Measurements from ENCODE around the gene PKD1L1.

Gene PKD1L1

GRCh38 chr7:47867286-47867685, 81.0 kb downstream of the PKD1L1 start:
- no peak for DNase-seq (ENCODE audit: low spot score)

GRCh38 chr7:47866120-47866519, 82.1 kb downstream of the PKD1L1 start:
- DNase-seq (ENCODE audit: low spot score), result no peak

DNA sequence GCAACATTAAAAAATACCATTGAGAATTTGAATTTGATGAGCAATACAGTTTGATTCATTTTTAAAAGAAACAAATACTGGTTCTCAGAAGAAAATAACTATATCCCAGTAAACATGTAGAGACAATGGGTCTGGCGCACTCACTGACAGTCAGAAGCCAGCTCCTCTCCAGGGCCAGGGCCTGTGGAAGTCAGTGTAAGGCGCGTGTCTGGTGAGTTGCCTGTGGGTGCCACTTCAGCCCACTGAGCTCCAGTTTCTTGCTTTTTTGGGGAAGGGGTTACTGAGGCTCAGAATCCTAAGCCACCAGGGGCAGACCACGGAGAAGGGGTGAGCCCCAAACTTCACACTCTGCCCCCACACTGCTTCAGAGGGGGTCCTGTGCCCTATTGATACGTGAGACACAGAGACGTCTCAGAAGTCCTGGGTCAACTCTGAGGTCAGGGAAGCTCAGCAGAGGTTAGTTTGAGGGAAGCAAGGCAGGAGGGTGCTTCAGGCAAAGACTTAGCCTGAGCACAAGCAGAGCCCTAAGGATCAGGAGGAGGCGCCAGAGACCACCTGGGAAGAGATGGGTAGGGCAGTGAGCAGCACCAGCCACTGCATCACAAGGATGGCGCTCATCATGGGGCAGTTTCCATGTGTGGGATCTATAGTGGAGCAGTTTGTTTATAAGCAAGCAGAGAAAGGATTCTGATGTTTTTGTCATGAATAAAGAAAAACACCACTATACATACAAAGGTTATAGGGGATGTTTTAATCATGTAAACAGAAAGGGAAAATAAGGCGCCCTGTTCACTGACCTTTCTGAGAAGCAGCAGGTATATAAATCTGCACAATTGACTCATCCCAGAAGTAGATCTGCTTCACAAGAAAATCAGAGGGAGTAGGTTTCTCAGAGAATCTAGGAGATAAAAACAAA, 95.7 kb downstream of the PKD1L1 start:
- DNase-seq (ENCODE audit: low spot score), result no peak

GRCh38 chr7:47847207-47847606, 101.1 kb downstream of the PKD1L1 start:
- DNase-seq (ENCODE audit: low spot score), result no peak

- DNase-seq (ENCODE audit: low spot score), result peak; percentile 55
These were observed 102.0 kb downstream of the PKD1L1 start for GRCh38 chr7:47846138-47846836.

GRCh38 chr7:47844311-47844710, 104.0 kb downstream of the PKD1L1 start:
- DNase-seq (ENCODE audit: low spot score), result no peak

GRCh38 chr7:47843291-47843690, 105.0 kb downstream of the PKD1L1 start:
- no peak for DNase-seq (ENCODE audit: low spot score)

- DNase-seq (ENCODE audit: low spot score), result no peak
These were observed 108.9 kb downstream of the PKD1L1 start for GRCh38 chr7:47839381-47839780.

DNA sequence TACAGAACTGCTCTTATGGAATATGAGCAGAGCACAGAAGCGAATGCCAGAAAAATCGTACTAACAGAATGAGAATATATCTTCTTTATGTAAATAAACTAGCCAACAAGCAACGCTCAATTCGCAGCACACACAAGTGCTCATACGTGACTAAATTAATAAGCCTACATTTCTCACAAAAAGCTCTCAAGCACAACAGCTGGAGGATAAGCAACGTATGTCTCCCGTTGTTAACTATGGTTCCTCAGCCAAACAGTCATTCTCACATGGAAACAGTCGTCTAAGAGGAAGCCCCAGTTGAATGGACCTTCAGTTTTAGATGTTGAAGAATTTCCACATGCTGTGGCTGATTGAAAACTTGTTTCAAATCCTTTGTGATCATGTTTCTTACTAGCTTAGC, 110.4 kb downstream of the PKD1L1 start:
- no peak for DNase-seq (ENCODE audit: low spot score)

DNA sequence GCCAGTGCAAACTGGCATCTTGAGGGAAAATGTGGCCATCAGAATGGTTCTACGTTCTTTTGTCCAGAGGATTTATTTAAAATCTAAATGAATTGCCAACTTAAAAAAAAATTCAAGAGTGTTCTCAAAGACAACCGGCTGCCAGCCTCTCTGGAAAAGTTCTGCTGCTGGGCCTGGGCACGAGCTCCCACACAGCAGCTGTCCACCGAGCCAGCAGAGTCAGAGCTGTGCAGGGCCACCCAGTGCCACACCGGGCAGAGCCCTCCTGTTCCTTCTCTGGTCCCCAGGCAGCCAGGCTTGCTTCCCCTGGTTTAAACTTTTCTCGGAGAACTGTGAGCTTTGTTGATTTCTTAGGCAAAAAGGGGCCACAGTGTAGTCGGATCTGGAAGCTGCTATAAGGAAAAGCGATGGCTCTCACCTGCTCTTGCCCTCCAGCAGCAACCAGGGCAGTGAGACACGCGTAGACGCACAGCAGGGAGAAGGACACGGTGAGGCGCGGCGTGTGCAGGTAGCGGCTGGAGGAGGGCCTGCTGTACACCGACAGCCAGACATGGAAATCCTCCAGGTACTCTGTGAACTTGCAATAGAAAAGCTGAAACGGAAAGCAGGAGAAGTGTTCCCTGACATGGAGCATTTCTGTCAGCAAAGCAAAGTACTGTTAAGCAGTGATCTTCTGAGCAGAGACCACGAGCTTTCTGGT, 111.6 kb downstream of the PKD1L1 start:
- no peak for DNase-seq (ENCODE audit: low spot score)

GRCh38 chr7:47836080-47836479, 112.2 kb downstream of the PKD1L1 start:
- no peak for DNase-seq (ENCODE audit: low spot score)

GRCh38 chr7:47833211-47833610, 115.1 kb downstream of the PKD1L1 start:
- DNase-seq (ENCODE audit: low spot score), result no peak

GRCh38 chr7:47832105-47832715, 116.1 kb downstream of the PKD1L1 start:
- no peak for DNase-seq (ENCODE audit: low spot score)

DNA sequence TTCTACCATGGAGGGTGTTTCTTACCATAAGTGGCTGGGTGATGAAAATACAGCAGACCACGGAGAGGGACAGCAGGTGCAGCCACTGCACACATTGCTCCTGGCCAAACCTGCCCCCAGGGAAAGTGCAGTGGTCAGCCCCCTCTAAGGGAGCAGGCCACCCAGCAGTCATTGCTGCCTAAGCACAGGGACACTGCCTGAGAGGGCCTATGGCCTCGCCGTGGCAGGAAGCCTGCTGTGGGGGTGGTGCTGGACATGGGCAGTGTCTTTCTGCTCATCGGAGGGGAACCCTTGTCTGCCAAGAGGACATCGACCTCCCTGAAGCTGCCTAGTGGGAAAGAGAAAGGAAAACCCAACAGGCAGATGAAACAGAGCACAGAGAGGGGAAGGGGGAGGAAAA, 118.3 kb downstream of the PKD1L1 start:
- DNase-seq (ENCODE audit: low spot score), result no peak

DNA sequence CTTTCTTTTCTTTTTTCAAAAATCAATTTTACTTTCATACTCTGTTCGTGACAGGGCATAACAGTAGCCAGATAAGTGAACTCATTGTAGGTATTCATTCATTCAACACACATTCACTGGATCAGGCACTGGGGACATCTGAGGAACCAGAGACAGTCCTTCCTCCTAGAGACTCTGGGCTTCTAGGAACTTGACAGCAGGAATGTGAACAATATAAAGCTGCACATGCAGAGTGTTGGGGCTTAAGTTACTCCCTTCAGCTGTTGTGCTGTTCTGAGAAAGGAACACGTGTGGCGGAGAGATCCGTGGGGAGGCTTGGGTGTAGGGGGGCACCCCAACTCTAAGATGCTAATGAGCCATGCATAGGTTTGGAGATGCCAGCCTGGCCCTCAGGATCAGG, 120.4 kb downstream of the PKD1L1 start:
- DNase-seq (ENCODE audit: low spot score), result no peak

DNA sequence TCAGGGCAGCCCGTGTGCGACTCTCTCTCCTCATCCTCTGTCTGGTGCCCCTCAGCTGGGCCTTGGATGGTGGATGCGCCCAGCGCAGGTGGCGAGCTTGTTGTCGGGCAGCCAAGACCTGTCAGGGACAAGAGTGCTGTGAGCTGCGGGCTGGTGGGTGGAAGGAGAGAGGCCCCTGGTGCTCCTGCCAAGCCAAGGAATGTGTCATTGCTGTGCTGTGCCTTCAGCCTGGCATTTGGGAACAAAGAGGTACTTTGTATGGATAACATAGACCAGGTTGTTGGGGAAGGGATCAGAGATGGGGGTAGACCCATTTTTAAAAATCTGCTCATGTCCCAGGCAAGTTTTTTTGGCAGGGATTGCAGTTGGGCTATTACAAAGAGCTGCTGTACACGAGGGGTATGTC, 120.9 kb downstream of the PKD1L1 start:
- no peak for DNase-seq (ENCODE audit: low spot score)

GRCh38 chr7:47826754-47827153, 121.5 kb downstream of the PKD1L1 start:
- DNase-seq (ENCODE audit: low spot score), result no peak

DNA sequence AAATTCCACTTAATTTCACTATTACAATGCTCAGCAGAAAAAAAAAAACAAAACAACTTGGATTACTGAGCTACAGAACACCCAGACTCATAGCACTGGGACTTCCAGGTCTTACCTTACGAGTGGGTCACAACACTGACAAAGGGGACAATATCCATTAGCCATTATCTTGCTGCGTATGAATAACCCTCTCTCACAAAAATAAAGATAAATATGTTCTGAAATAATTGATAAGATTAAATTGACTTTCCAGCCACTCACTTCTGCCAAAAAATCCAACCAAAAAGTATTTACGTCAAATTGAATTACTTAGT, 128.7 kb downstream of the PKD1L1 start:
- no peak for DNase-seq (ENCODE audit: low spot score)

- DNase-seq (ENCODE audit: low spot score), result peak; percentile 59
These were observed 129.3 kb downstream of the PKD1L1 start for GRCh38 chr7:47818796-47819606.

DNA sequence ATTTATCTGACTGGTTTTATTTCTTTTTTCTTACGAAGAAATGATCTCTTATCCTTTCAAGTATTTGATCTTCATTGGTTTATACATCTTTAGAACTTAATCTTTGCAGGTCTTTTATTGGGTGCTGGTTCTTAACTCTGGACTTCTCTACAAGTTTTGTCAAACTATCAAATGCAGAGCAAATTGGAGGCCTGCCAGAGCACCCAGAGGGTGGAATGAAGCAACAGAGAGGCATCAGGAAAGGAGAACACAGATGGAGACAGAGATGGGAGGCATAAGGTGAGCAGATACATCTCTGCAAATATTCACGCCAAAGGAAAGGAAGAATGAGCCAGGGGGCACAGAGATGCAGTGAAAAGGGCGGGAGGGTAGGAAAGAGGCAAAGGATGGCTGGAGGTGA, 130.3 kb downstream of the PKD1L1 start:
- DNase-seq (ENCODE audit: low spot score), result no peak

GRCh38 chr7:47816647-47817046, 131.6 kb downstream of the PKD1L1 start:
- no peak for DNase-seq (ENCODE audit: low spot score)

- no peak for DNase-seq (ENCODE audit: low spot score)
These were observed 132.4 kb downstream of the PKD1L1 start for GRCh38 chr7:47815867-47816266.

Data from RKO (cell line).